Astrocyte (in vitro differentiated cells and primary cell): ENCODE measurements around the gene GLS. TPM values are rescaled to one million over a fixed set of nuclear protein-coding genes. Genes with fewer than 3 reads are reported as not detected.

Source experiments
- DNase-seq: peaks from one replicate; pipeline ENCODE4 v3.0.0-alpha.2; 2010; ENCODE audit warnings: low read depth
- FAIRE-seq: peaks from 2 replicates; lab custom pipeline; 2011; peaks lifted over from hg19 to GRCh38; lab: Jason Lieb, UNC
- H2AFZ ChIP-seq: 2 replicates; pipeline ENCODE4 v1.6.0; 2012; ENCODE audit warnings: low read depth, low read length, inconsistent platforms
- H3K27ac ChIP-seq: 2 replicates; pipeline ENCODE4 v1.5.1; 2011; ENCODE audit warnings: low read depth, low read length, inconsistent platforms
- H3K27me3 ChIP-seq: 2 replicates; pipeline ENCODE4 v1.6.0; 2011; ENCODE audit warnings: low read length, inconsistent platforms; ENCODE audit not compliant: insufficient read depth
- H3K36me3 ChIP-seq: 2 replicates; pipeline ENCODE4 v1.5.1; 2011; ENCODE audit warnings: low read length, inconsistent platforms; ENCODE audit not compliant: insufficient read depth
- H3K4me1 ChIP-seq: 2 replicates; pipeline ENCODE4 v1.5.1; 2011; ENCODE audit warnings: low read length, inconsistent platforms; ENCODE audit not compliant: insufficient read depth
- H3K4me2 ChIP-seq: 2 replicates; pipeline ENCODE4 v1.6.0; 2012; ENCODE audit warnings: low read length, inconsistent platforms
- H3K4me3 ChIP-seq: 2 replicates; pipeline ENCODE4 v1.5.1; 2011; ENCODE audit warnings: low read depth, mild to moderate bottlenecking, low read length, inconsistent platforms; ENCODE audit not compliant: insufficient read depth
- H3K79me2 ChIP-seq: 2 replicates; pipeline ENCODE4 v1.6.0; 2012; ENCODE audit warnings: mild to moderate bottlenecking, low read length, inconsistent platforms; ENCODE audit not compliant: insufficient read depth
- H3K9ac ChIP-seq: 2 replicates; pipeline ENCODE4 v1.6.0; 2012; ENCODE audit warnings: mild to moderate bottlenecking, low read length, inconsistent platforms
- H3K9me3 ChIP-seq: 2 replicates; pipeline ENCODE4 v1.5.1; 2012; ENCODE audit warnings: low read depth, mild to moderate bottlenecking, low read length, inconsistent platforms; ENCODE audit not compliant: insufficient read depth
- H4K20me1 ChIP-seq: 2 replicates; pipeline ENCODE4 v1.6.0; 2012; ENCODE audit warnings: low read length, inconsistent platforms; ENCODE audit not compliant: insufficient read depth
- H3K27ac Mint-ChIP-seq: one replicate; pipeline ENCODE4 v1.8.0; 2021; ENCODE audit warnings: mild to moderate bottlenecking, mixed read lengths; ENCODE audit not compliant: unreplicated experiment
- H3K27me3 Mint-ChIP-seq: one replicate; pipeline ENCODE4 v1.8.0; 2021; ENCODE audit warnings: low read depth, mixed read lengths; ENCODE audit not compliant: unreplicated experiment
- H3K36me3 Mint-ChIP-seq: one replicate; pipeline ENCODE4 v1.8.0; 2021; ENCODE audit warnings: low read depth, mixed read lengths; ENCODE audit not compliant: unreplicated experiment
- H3K4me1 Mint-ChIP-seq: one replicate; pipeline ENCODE4 v1.8.0; 2021; ENCODE audit warnings: low read depth, mixed read lengths; ENCODE audit not compliant: unreplicated experiment
- H3K4me3 Mint-ChIP-seq: one replicate; pipeline ENCODE4 v1.8.0; 2021; ENCODE audit warnings: mild to moderate bottlenecking, moderate library complexity, mixed read lengths; ENCODE audit not compliant: unreplicated experiment
- H3K9me3 Mint-ChIP-seq: one replicate; pipeline ENCODE4 v1.8.0; 2021; ENCODE audit warnings: mild to moderate bottlenecking, mixed read lengths; ENCODE audit not compliant: unreplicated experiment
- EZH2 ChIP-seq: IDR thresholded peaks from 2 replicates; pipeline ENCODE4 v1.6.1; 2012; ENCODE audit warnings: mild to moderate bottlenecking, low read length, inconsistent platforms; ENCODE audit not compliant: insufficient read depth
- total RNA-seq: library from RNA; stranded (reverse); gene quantifications from 2 replicates; pipeline ENCODE4 v1.2.1, GENCODE V29; 2021
- TF ChIP-seq, protein P1 (sequence below): IDR thresholded peaks from 2 replicates; pipeline ENCODE4 v1.5.1; 2011; ENCODE audit warnings: low read depth, mild to moderate bottlenecking, inconsistent platforms, low read length, moderate library complexity; ENCODE audit not compliant: insufficient read depth

GLS gene
- total RNA-seq, 1 donor from 2014 or later, result 189 TPM

DNA sequence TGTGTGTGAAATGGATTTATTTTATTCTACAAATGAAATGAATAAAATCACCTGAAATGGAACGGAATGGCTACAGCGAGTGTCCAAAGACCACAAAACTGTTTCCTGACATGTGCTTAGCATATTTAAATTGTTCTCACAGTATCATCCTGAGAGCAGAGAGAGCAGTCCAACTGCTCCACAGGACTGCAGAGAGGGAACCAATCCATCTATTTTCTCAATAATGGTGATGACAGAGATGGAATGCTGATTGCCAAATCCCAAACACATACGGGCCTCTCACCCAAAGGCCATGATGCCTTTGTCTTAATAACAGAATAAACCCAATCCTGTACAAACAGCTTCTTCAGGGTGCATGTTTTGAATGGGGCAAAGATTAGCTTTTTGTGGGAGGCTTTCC, 92.2 kb downstream of the GLS start:
- H3K36me3 Mint-ChIP-seq, result peaks cover 48% of the 10 kb centered on the region
- Histone ChIP-seq H3K27me3 (no peaks in the 10 kb centered on the region), H3K9me3 (no peaks in the 10 kb centered on the region), H3K4me1 (no peaks in the 10 kb centered on the region), H3K9ac (no peak overlapping the region), H4K20me1 (no peaks in the 10 kb centered on the region), H3K4me3 (no peak overlapping the region), H2AFZ (no peak overlapping the region), H3K4me2 (no peak overlapping the region), H3K79me2 (no peaks in the 10 kb centered on the region), H3K36me3 (peaks cover 73% of the 10 kb centered on the region), H3K27ac (no peak overlapping the region)
- no peak overlapping the region for H3K27ac Mint-ChIP-seq
- no peak for TF ChIP-seq EZH2
- TF ChIP-seq, protein P1, sequence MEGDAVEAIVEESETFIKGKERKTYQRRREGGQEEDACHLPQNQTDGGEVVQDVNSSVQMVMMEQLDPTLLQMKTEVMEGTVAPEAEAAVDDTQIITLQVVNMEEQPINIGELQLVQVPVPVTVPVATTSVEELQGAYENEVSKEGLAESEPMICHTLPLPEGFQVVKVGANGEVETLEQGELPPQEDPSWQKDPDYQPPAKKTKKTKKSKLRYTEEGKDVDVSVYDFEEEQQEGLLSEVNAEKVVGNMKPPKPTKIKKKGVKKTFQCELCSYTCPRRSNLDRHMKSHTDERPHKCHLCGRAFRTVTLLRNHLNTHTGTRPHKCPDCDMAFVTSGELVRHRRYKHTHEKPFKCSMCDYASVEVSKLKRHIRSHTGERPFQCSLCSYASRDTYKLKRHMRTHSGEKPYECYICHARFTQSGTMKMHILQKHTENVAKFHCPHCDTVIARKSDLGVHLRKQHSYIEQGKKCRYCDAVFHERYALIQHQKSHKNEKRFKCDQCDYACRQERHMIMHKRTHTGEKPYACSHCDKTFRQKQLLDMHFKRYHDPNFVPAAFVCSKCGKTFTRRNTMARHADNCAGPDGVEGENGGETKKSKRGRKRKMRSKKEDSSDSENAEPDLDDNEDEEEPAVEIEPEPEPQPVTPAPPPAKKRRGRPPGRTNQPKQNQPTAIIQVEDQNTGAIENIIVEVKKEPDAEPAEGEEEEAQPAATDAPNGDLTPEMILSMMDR, result no peak
- no peak overlapping the region for H3K4me3 Mint-ChIP-seq
- H3K9me3 Mint-ChIP-seq, result no peaks in the 10 kb centered on the region
- DNase-seq (no peak), FAIRE-seq (no peak)
- no peaks in the 10 kb centered on the region for H3K27me3 Mint-ChIP-seq
- peaks cover 31% of the 10 kb centered on the region for H3K4me1 Mint-ChIP-seq

DNA sequence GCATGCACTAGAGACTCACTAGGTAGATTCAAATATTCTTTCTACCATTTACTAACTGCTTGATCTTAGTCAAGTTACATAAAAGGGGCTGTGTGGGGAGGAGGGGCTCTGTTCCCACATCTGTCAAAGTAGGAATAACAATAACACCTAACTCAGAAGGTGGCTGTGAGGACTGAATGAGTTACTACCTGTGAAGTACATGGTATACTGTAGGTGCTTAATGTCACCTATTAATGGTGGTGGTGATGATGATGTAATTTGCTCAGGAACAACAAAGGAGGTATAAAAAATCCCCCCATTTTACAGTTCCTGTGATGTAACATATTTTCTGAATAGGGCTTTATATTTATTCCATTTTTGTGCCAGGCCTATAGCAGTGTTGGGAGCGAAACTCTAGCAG, 92.6 kb downstream of the GLS start:
- no peak overlapping the region for H3K4me3 Mint-ChIP-seq
- H3K36me3 Mint-ChIP-seq, result peaks cover 49% of the 10 kb centered on the region
- peaks cover 3% of the 10 kb centered on the region for H3K4me1 ChIP-seq
- no peak overlapping the region for H3K9ac ChIP-seq
- no peak overlapping the region for H3K4me2 ChIP-seq
- peaks cover 31% of the 10 kb centered on the region for H3K4me1 Mint-ChIP-seq
- no peaks in the 10 kb centered on the region for H3K9me3 ChIP-seq
- no peaks in the 10 kb centered on the region for H3K27me3 Mint-ChIP-seq
- H3K27ac Mint-ChIP-seq, result no peak overlapping the region
- H3K9me3 Mint-ChIP-seq, result no peaks in the 10 kb centered on the region
- peaks cover 76% of the 10 kb centered on the region for H3K36me3 ChIP-seq
- no peak overlapping the region for H2AFZ ChIP-seq
- FAIRE-seq, result no peak
- no peaks in the 10 kb centered on the region for H3K27me3 ChIP-seq
- H3K79me2 ChIP-seq, result no peaks in the 10 kb centered on the region
- no peaks in the 10 kb centered on the region for H4K20me1 ChIP-seq
- TF ChIP-seq EZH2, result no peak
- TF ChIP-seq, protein P1, result no peak
- H3K4me3 ChIP-seq, result no peak overlapping the region
- DNase-seq, result no peak
- no peak overlapping the region for H3K27ac ChIP-seq

DNA sequence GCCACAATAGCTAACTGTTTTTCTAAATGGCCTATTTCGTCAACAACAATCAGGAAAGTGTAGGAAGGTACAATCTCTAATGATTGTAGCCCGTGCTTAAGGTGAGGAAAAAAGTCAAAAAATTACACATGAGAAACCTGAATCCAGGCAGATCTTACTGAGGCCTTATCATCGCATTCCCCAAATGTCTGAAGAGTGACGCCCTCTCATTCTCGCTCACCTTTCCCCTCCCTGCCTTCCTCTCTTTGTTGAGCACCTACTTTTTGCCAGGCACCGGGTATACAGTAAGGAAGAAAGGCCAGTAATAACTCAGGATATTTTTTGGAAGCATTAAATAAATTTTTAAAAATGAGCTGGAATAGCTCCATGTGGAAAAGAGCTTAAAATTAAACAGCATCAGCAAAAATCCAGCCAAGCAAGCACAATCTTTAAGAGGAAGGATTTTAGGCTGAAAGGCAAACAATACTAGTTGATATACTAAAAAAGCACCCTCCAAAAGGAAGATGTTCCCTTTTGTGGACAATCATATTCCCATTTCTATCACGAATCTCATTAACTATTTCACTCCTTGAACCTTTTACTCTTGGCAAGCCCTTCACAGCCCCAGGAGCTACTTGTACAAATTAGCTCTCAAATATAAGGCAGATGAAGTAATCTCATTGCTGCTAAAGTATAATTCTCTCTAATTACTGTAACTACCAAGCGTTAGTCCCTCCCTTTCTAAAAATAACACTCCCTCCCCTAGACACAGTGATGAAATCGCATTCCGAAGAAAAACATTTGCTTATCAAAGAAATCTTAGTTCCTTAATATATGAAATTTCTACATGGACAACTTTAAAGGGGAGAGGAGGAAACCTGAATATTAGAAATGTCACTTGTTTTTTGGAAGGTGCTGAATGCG, 93.4 kb downstream of the GLS start:
- peaks cover 7% of the 10 kb centered on the region for H3K4me1 ChIP-seq
- H4K20me1 ChIP-seq, result peaks cover 3% of the 10 kb centered on the region
- H3K27me3 Mint-ChIP-seq, result no peaks in the 10 kb centered on the region
- peaks cover 51% of the 10 kb centered on the region for H3K36me3 Mint-ChIP-seq
- H2AFZ ChIP-seq, result no peak overlapping the region
- no peak for TF ChIP-seq EZH2
- TF ChIP-seq, protein P1, result no peak
- H3K79me2 ChIP-seq, result no peaks in the 10 kb centered on the region
- H3K9ac ChIP-seq, result no peak overlapping the region
- H3K27ac ChIP-seq, result no peak overlapping the region
- no peak overlapping the region for H3K4me3 ChIP-seq
- no peaks in the 10 kb centered on the region for H3K27me3 ChIP-seq
- DNase-seq (no peak), FAIRE-seq (no peak)
- no peak overlapping the region for H3K4me3 Mint-ChIP-seq
- H3K4me1 Mint-ChIP-seq, result peaks cover 33% of the 10 kb centered on the region
- peaks cover 82% of the 10 kb centered on the region for H3K36me3 ChIP-seq
- H3K27ac Mint-ChIP-seq, result peak overlapping the region; percentile 49
- H3K9me3 ChIP-seq, result no peaks in the 10 kb centered on the region
- H3K4me2 ChIP-seq, result no peak overlapping the region
- no peaks in the 10 kb centered on the region for H3K9me3 Mint-ChIP-seq
